Smooth muscle cell (in vitro differentiated cells): ENCODE measurements around the gene TRMT6. TPM values are rescaled to one million over a fixed set of nuclear protein-coding genes. Genes with fewer than 3 reads are reported as not detected.

Experiments used
- DNase-seq: peaks from one replicate; lab custom pipeline; 2025; ENCODE audit not compliant: unreplicated experiment; lab: John Stamatoyannopoulos, UW
- H2AFZ ChIP-seq: fragments of 200-600 bp; sonication (generic); 2 replicates; pipeline ENCODE4 v1.6.0; 2016; ENCODE audit warnings: antibody characterized with exemption, low read depth, mild to moderate bottlenecking
- H3F3A ChIP-seq: fragments of 200-600 bp; sonication (generic); 2 replicates; pipeline ENCODE4 v1.6.0; 2017; ENCODE audit warnings: antibody characterized with exemption, low read depth
- H3K27ac ChIP-seq: fragments of 200-600 bp; sonication (generic); 2 replicates; pipeline ENCODE4 v1.5.1; 2016; ENCODE audit warnings: low read depth, mild to moderate bottlenecking
- H3K27me3 ChIP-seq: fragments of 200-600 bp; sonication (generic); 2 replicates; pipeline ENCODE4 v1.6.1; 2016; ENCODE audit warnings: low read depth, mild to moderate bottlenecking
- H3K36me3 ChIP-seq: fragments of 200-600 bp; sonication (generic); 2 replicates; pipeline ENCODE4 v1.5.1; 2016; ENCODE audit warnings: low read depth
- H3K4me1 ChIP-seq: fragments of 200-600 bp; sonication (generic); 2 replicates; pipeline ENCODE4 v1.5.1; 2016; ENCODE audit warnings: low read depth
- H3K4me2 ChIP-seq: fragments of 200-600 bp; sonication (generic); 2 replicates; pipeline ENCODE4 v1.6.0; 2016; ENCODE audit warnings: mild to moderate bottlenecking
- H3K4me3 ChIP-seq: fragments of 200-600 bp; sonication (generic); 2 replicates; pipeline ENCODE4 v1.5.1; 2016; ENCODE audit warnings: mild to moderate bottlenecking
- H3K79me2 ChIP-seq: fragments of 200-600 bp; sonication (generic); 2 replicates; pipeline ENCODE4 v1.6.0; 2016; ENCODE audit warnings: low read depth, mild to moderate bottlenecking
- H3K9ac ChIP-seq: fragments of 200-600 bp; sonication (generic); 2 replicates; pipeline ENCODE4 v1.6.0; 2016; ENCODE audit warnings: low read depth
- H3K9me3 ChIP-seq: fragments of 200-600 bp; sonication (generic); replicated peaks from 2 replicates; pipeline ENCODE4 v1.5.1; 2016; ENCODE audit warnings: low read depth
- H4K20me1 ChIP-seq: fragments of 200-600 bp; sonication (generic); 2 replicates; pipeline ENCODE4 v1.6.0; 2016; ENCODE audit warnings: low read depth
- WGBS: methylation state at CpG from one replicate; pipeline ENCODE4 v1.1.7; 2016; ENCODE audit warnings: low lambda C conversion rate; 5-methylcytosine and 5-hydroxymethylcytosine counted together
- polyA plus RNA-seq: library from polyadenylated mRNA; unstranded; fragments of >200 nt; fragmentation: Nextera tagmentation; extraction: Ambion mirVana; gene quantifications from 2 replicates; pipeline ENCODE4 v1.2.1, GENCODE V29; 2016
- total RNA-seq: library from RNA; depleted of rRNA; stranded (reverse); fragments of >200 nt; gene quantifications from 2 replicates; pipeline ENCODE4 v1.2.3, GENCODE V29; 2014
- TF ChIP-seq, protein P1 (sequence below): fragments of 200-600 bp; sonication (generic); IDR thresholded peaks from 2 replicates; pipeline ENCODE4 v1.5.1; 2017; ENCODE audit warnings: borderline replicate concordance, mild to moderate bottlenecking, antibody characterized with exemption; ENCODE audit not compliant: insufficient read depth, poor library complexity, severe bottlenecking

The TRMT6 gene
- total and polyA plus RNA-seq, 2 experiments from 2014 or later, result 6.0 to 6.3 TPM

DNA sequence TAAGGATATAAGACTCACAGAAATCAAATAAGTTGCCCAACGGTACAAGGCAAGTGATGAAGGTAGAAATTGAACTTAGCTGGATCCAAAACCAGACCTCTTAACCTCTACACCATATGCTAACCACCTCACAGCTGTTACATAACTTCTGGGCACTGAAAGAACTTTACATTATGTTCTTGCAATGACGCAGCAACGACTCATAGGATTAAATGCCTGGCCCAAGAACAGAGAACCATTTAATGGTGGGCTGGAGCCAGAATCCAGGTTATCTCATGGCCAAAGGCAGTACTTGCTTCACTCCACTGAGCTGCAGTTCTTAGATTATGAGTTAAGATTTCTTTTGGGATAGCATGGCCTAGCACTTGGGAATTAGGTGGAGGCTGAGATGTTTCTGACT is 4.4 kb downstream of the TRMT6 start:
- Histone ChIP-seq H3K4me3 (no peak overlapping the region), H3K79me2 (peaks cover 27% of the 10 kb centered on the region), H3K4me2 (no peak overlapping the region), H3K9me3 (no peaks in the 10 kb centered on the region), H4K20me1 (no peaks in the 10 kb centered on the region), H3K27ac (no peak overlapping the region), H2AFZ (no peak overlapping the region), H3F3A (no peaks in the 10 kb centered on the region), H3K9ac (no peak overlapping the region), H3K36me3 (peaks cover 17% of the 10 kb centered on the region), H3K27me3 (no peaks in the 10 kb centered on the region), H3K4me1 (peaks cover 7% of the 10 kb centered on the region)
- DNase-seq, result no peak
- WGBS, result 83% methylated on average over 3 of the region's 3 CpGs
- TF ChIP-seq, protein P1, sequence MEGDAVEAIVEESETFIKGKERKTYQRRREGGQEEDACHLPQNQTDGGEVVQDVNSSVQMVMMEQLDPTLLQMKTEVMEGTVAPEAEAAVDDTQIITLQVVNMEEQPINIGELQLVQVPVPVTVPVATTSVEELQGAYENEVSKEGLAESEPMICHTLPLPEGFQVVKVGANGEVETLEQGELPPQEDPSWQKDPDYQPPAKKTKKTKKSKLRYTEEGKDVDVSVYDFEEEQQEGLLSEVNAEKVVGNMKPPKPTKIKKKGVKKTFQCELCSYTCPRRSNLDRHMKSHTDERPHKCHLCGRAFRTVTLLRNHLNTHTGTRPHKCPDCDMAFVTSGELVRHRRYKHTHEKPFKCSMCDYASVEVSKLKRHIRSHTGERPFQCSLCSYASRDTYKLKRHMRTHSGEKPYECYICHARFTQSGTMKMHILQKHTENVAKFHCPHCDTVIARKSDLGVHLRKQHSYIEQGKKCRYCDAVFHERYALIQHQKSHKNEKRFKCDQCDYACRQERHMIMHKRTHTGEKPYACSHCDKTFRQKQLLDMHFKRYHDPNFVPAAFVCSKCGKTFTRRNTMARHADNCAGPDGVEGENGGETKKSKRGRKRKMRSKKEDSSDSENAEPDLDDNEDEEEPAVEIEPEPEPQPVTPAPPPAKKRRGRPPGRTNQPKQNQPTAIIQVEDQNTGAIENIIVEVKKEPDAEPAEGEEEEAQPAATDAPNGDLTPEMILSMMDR, result no peak

DNA sequence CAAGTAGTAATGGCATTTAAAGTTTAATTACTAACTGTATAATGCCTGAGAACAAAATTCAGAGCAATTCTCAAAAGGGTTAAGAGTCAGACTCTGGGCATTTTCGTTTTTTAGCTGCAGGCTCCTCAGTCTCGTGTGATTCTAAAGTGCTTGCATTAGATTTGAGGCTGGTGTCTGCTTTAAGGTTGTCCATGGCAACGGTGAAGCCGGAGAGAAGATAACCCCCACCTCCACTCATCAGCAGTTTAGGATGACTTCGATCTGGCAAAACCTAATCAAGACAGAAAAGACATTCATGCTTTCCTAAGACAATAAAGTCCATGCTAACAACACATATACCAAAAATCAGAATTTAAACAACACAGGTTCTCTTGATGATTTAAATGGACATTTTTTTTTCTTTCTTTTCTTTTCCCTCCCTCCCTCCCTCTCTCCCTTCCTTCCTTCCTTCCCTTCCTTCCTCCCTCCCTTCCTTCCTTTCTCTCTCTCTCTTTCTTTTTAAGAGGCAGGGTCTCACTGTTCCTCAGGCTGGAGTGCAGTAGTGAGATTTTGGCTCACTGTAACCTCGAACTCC is 11.8 kb downstream of the TRMT6 start:
- WGBS, result 88% methylated on average over 6 of the region's 6 CpGs
- no peak overlapping the region for H3K27ac ChIP-seq

DNA sequence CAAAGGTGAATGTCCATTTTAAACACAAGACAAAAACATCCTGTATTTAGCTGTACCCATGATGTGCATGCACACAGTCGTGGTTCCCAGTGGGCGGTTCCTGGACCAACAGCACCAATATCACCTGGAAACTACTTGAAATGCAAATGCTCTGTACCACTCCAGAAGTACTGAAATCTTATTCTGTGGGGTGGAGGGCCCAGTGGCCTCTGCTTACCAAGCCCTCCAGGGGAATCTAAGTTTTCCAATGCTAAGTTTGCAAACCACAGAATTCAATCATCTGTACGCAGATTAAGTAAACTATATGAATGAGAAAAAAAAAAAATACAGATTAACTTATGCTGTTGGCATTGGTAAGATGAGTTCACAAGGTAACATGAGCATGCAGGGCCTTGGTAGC is 14.1 kb downstream of the TRMT6 start:
- 97% methylated on average over 3 of the region's 3 CpGs for WGBS

More for the DNA sequence above, 11.8 kb downstream of the TRMT6 start:
- Histone ChIP-seq H3F3A (no peaks in the 10 kb centered on the region), H3K79me2 (no peaks in the 10 kb centered on the region), H3K36me3 (peaks cover 24% of the 10 kb centered on the region), H3K9ac (no peak overlapping the region), H2AFZ (no peak overlapping the region), H3K4me2 (no peak overlapping the region), H3K4me3 (no peak overlapping the region), H3K27me3 (no peaks in the 10 kb centered on the region), H4K20me1 (no peaks in the 10 kb centered on the region), H3K9me3 (no peaks in the 10 kb centered on the region), H3K4me1 (no peaks in the 10 kb centered on the region)
- TF ChIP-seq, protein P1, result no peak
- no peak for DNase-seq

More for the DNA sequence above, 14.1 kb downstream of the TRMT6 start:
- no peaks in the 10 kb centered on the region for H3K27me3 ChIP-seq
- no peak for DNase-seq
- H2AFZ ChIP-seq, result no peak overlapping the region
- H4K20me1 ChIP-seq, result no peaks in the 10 kb centered on the region
- no peak overlapping the region for H3K4me3 ChIP-seq
- H3K27ac ChIP-seq, result no peak overlapping the region
- H3F3A ChIP-seq, result no peaks in the 10 kb centered on the region
- no peaks in the 10 kb centered on the region for H3K9me3 ChIP-seq
- H3K79me2 ChIP-seq, result no peaks in the 10 kb centered on the region
- no peaks in the 10 kb centered on the region for H3K4me1 ChIP-seq
- TF ChIP-seq, protein P1, result no peak
- H3K9ac ChIP-seq, result no peak overlapping the region
- H3K36me3 ChIP-seq, result peaks cover 10% of the 10 kb centered on the region
- no peak overlapping the region for H3K4me2 ChIP-seq
